NCI-H1048 (cell line): ENCODE measurements around the gene SDK2.
"Not testable (repeated sequence)": the region's sequence is repeated elsewhere in the genome, so short reads cannot be mapped to it uniquely, and the experiment has no call there.

Source experiments
- DNase-seq: peaks from one replicate; lab custom pipeline; 2025; lab: John Stamatoyannopoulos, UW

The SDK2 gene

DNA sequence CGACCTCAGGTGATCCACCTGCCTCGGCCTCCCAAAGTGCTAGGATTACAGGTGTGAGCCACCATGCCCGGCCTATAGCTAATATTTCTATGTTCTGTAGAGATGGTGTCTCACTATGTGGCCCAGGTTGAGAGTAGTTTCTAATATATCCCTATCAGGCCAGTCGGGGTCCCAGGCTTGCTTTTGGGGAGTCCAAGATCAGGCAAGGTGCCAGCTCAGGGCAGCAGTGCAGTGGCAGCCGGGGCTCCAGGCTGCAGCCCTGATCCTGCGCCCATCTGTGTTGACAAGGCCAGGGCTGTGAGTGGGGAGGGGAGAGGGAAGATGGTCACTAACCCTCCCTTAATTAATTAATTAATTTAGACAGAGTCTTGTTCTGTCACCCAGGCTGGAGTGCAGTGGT is 254.8 kb downstream of the SDK2 start:
- no peak for DNase-seq

DNA sequence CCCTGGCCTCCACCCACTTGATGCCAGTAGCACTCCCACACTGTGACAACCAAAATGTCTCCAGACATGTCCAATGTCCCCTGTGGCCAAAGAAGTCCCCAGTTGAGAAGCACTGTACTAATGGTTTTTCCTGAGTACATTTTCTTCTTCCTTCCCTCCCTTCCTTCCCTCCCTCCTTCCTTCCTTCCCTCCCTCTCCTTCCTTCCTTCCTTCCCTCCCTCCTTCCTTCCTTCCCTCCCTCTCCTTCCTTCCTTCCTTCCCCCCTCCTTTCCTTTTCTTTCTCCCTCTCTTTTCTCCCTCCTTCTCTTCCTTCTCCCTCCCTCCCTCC is 255.7 kb downstream of the SDK2 start:
- DNase-seq: no peak

GRCh38 chr17:73387746-73388577 is 256.3 kb downstream of the SDK2 start:
- no peak for DNase-seq

- DNase-seq: no peak
Measured at GRCh38 chr17:73386561-73386960, 257.7 kb downstream of the SDK2 start.

GRCh38 chr17:73384926-73385325 is 259.3 kb downstream of the SDK2 start:
- DNase-seq: no peak

DNA sequence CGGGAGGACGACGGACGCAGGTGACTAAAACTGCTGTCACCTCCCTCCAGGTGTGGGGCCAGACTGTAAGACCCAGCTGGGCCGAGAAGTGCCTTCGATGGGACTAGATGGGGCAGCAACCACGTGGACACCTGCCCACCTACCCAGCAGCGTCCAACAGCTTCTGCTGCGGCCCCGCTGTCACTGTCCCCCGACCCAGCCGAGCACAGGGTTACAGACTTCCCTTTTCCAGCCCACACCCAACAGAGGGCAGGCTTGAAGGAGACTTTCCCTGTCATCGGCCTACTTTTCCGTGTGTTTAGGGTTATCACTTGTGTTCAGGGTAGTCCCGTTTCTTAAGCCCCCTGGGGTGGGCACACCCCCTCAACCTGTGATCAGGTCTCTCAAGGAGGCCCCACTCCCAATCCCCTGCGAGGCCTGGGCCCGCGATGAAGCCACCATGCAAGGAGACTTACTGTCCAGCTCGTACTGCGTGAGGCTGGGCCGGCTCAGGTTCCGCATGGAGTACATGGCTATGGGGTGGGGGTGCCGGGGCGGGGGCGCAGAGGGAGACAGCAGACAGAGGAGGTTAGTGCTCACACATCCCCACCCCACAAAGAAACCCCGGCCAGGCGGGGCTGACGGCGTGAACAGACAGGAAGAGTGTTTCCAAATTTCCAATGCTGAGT is 263.7 kb downstream of the SDK2 start:
- DNase-seq: no peak

DNA sequence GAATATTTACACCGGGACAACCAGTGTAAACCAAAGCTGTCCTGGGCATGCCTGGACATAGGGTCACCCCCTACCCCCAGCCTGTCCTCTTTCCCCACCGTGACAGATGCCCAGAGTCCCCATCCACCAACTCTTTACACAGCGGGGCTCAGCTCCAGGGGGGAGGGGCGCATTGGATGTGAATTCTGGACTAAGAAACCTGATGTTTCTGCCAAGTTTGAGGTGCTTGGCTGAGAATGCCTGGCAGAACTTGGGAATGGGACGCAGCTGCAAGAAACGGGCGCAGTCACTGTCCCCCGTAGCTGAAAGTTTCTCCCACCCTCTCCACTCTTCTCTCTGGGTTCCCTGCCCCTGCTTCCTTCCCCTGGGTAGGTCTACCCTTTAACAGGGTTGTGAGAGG is 264.4 kb downstream of the SDK2 start:
- DNase-seq: no peak

- no peak for DNase-seq
Measured at GRCh38 chr17:73378974-73379470, 265.2 kb downstream of the SDK2 start.

GRCh38 chr17:73376636-73377035 is 267.6 kb downstream of the SDK2 start:
- no peak for DNase-seq

DNA sequence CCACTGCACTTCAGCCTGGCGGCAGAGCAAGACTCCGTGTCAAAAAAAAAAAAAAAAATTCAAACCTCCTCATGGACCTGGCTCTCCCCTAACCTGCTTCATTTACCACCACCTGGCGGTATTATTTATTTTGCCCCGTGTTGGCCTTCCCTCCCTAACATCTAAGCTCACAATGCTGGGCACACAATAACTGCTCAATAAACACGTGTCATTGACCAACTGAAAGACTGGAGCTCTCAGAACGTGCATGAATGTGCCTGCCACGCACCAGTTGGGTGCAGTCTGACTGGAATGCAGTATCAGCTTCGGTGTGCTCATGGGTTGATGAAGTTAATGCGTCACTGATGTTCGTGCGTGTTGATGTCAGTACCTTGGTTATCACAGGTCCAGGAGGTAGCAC is 268.1 kb downstream of the SDK2 start:
- no peak for DNase-seq

DNA sequence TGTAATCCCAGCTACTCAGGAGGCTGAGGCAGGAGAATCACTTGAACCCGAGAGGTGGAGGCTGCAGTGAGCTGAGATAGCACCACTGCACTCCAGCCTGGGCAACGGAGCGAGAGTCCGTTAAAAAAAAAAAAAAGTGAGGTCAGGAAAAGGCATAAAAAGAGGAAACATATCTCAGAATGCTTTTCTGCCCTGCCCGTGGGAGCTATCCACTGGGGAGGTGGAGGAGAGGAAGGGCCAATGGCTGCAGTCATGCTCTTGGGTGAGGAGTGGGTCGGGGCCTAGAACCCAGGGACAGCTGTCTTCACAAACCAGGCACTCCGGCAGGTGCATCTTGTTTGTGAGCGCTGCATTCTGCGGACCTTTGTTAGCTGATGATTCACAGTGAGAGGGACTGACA is 272.4 kb downstream of the SDK2 start:
- no peak for DNase-seq

DNA sequence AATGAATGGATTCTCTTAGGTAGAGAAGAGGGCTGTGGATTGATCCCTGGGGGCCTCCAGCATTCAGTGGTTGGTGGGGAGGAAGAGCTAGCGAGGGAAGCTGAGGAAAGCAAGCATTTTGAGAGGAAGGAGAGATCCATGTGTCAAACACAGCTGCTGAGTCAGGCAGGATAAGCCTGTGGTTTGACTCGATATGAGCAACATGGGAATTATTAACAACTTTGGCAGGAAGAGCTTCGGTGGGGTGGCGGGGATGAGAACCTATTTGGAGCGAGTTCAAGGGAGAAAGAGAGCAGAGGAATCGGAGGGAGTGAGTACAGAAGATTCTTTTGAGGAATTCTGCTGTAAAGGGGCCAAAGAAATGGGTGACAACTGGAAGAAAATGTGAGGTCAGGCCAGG is 273.0 kb downstream of the SDK2 start:
- no peak for DNase-seq

DNA sequence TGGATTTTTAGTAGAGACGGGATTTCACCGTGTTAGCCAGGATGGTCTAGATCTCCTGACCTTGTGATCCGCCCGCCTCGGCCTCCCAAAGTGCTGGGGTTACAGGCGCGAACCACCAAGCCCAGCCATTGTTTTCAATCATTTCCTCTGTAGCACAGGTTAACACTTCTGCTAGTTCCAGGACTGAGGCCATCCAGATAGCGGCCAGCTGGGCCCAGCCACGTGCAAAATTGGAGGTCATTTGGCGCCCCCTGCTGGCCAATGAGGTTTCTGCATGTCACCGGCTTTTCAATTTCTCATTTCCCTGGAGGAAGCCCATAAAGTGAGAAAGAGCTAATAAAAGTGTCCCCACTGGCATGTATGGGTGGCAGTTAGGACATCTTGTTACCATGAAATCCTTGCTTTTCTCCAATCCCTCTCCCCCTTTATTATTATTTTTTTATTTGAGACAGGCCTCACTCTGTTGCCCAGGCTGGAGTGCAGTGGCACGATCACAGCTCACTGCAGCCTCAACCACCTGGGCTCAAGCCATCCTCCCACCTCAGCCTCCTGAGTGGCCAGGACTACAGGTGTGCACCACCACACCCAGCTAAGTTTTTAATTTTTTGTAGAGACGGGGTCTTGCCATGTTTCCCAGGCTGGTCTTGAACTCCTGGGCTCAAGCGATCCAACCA is 274.3 kb downstream of the SDK2 start:
- DNase-seq: not testable (repeated sequence)

- no peak for DNase-seq
Measured at GRCh38 chr17:73369111-73369521, 275.1 kb downstream of the SDK2 start.

DNA sequence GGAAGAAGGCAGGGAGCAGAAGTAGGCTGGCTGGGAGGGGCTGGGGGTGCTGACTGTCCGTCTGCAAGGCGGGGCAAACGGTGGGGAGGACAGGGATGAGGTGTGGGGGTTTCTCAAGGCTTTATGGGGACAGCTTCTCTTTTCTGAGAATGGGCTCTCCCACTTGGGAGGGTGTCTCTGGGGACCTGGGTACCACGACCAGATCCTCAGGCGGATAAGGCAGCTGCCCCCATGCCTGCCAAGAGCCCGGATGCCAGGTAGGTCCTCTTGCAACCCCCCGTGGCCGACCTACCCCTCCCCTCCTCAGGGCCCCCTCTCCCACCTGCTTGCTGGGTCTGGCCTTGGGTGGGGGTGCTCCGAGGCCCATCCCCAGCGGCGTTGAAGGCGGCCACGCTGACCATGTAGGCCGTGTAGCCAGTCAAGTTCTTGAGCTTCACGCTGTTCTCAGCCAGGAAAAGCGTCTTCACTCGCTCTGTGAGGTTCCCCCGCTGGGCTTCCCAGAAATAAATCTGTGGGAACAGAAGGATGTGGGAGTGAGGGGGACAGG is 276.1 kb downstream of the SDK2 start:
- no peak for DNase-seq

- no peak for DNase-seq
Measured at GRCh38 chr17:73365906-73366623, 278.2 kb downstream of the SDK2 start.

DNA sequence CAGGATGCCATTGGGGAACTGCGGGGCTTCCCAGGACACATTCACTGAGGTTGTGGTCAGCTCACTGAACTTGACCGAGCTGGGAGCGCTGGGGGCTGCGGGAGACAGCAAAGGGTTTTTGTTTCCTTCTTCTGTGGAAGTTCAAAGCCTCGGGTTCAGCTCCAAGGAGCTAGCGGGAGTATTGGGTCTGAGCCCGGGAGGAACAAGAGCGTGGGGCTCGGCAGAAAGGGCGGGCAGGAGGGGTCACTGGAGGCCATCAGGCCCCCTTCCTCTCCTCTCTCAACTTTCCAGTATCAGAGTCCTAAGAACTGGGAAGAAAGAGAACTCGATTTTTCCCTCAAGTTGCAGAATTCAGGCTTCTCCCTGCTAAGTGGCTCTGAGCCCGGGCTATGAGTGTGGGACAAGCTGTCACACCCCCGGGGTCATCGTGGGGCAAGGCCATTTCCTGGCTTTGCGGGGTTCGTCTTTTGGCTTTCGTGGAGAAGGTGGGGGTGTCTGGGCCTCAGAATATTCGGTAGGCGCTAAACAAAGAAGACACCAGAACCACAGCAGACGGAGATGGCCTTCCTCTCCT is 278.9 kb downstream of the SDK2 start:
- no peak for DNase-seq

GRCh38 chr17:73364155-73364522 is 280.1 kb downstream of the SDK2 start:
- no peak for DNase-seq

DNA sequence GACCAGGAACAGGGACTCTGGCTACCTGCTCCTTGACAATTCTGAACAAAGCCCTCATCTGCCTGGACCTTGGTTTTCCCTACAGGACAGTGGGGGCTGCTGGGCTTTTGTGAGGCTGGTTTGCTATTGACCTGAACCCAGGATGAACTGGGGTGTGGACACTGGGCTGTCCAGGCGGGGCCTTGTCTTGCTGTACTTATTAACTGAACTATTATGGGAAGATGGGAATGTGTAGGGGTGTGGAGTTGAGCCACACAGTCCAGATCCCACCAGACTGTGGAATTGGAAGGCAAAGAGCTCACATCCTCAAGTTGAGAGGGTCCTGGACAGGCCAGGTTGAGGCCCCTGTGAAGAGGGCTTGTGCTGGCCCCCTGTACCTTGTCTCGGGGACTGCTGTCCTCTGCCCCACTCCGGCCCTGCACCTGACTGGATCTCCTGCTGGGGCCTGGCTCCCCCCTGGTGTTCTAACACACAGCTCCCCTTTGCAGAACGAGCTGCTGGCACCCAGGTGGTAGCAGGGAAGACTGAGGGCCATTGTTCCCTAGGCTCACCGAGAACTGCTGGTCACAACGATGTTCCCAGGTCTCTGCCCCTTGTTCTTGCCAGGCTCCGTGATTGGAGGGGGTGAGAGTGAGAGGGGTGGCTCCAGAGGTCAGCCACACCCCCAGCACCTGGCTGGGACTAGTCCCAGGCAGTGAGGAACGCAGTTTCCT is 280.6 kb downstream of the SDK2 start:
- DNase-seq: no peak

DNA sequence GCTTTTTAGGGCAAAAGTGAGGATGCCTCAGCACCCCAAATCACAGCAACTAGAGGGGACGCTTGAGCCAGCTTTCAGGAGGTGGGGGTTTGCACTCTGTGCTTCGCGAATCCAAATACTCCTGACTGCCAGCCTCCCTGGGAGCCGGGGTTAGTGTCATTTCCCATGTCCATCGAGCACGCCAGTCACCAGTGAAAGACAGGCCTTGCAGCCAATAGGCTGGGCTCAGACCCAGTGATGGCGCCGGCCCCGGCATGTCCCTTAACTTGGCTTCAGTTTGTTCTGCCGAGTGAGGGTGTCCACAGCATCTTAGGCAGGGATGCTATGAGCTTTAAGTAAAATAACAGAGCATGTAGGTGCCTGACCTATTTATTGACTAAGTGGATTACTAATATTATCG is 281.5 kb downstream of the SDK2 start:
- no peak for DNase-seq
